HG03439 (cell line): ENCODE measurements around the gene ZBTB46.

Experiments used
- ATAC-seq: cut with Tn5 transposase; IDR thresholded peaks from one replicate; pipeline ENCODE4 v1.9.1; 2021; ENCODE audit warnings: mild to moderate bottlenecking, moderate library complexity; ENCODE audit not compliant: unreplicated experiment

Gene ZBTB46

GRCh38 chr20:63839620-63840019 lies 8.6 kb upstream of the ZBTB46 start:
- ATAC-seq = no peak

- no peak for ATAC-seq
Observed at GRCh38 chr20:63837479-63837878, 6.4 kb upstream of the ZBTB46 start.

GRCh38 chr20:63836458-63837344 lies 5.6 kb upstream of the ZBTB46 start:
- ATAC-seq = no peak

- no peak for ATAC-seq
Observed at GRCh38 chr20:63835021-63835858, 4.2 kb upstream of the ZBTB46 start.

- ATAC-seq = no peak
Observed at GRCh38 chr20:63834491-63834880, 3.4 kb upstream of the ZBTB46 start.

- no peak for ATAC-seq
Observed at GRCh38 chr20:63833776-63834490, 2.9 kb upstream of the ZBTB46 start.

GRCh38 chr20:63831993-63832686 lies 1.1 kb upstream of the ZBTB46 start:
- ATAC-seq = no peak

- no peak for ATAC-seq
Observed at GRCh38 chr20:63831646-63831992, 555 bp upstream of the ZBTB46 start.

GRCh38 chr20:63829945-63830835 lies 874 bp downstream of the ZBTB46 start:
- no peak for ATAC-seq

GRCh38 chr20:63829603-63829944 lies 1.5 kb downstream of the ZBTB46 start:
- ATAC-seq = no peak

- ATAC-seq = no peak
Observed at GRCh38 chr20:63828951-63829350, 2.1 kb downstream of the ZBTB46 start.

- ATAC-seq = no peak
Observed at GRCh38 chr20:63828545-63828944, 2.5 kb downstream of the ZBTB46 start.

- ATAC-seq = no peak
Observed at GRCh38 chr20:63828124-63828523, 2.9 kb downstream of the ZBTB46 start.

- no peak for ATAC-seq
Observed at GRCh38 chr20:63826753-63827152, 4.3 kb downstream of the ZBTB46 start.

- no peak for ATAC-seq
Observed at GRCh38 chr20:63825331-63826118, 5.5 kb downstream of the ZBTB46 start.

- ATAC-seq = no peak
Observed at GRCh38 chr20:63823691-63824311, 7.3 kb downstream of the ZBTB46 start.

- no peak for ATAC-seq
Observed at GRCh38 chr20:63822276-63822696, 8.8 kb downstream of the ZBTB46 start.

GRCh38 chr20:63821811-63822210 lies 9.3 kb downstream of the ZBTB46 start:
- ATAC-seq = no peak
